Neural cell (in vitro differentiated cells): ENCODE data around the gene HSPB6. TPM values are rescaled to one million over a fixed set of nuclear protein-coding genes. Genes with fewer than 3 reads are reported as not detected.

Source experiments
- H2AFZ ChIP-seq: fragments of 200-600, 300-800 bp; sonication (generic), shearing (Covaris generic); 2 replicates; pipeline ENCODE4 v1.6.0; 2014; ENCODE audit warnings: low read depth, mild to moderate bottlenecking, antibody characterized with exemption, low read length, moderate library complexity
- H3F3A ChIP-seq: fragments of 200-600 bp; shearing (Covaris generic); 2 replicates; pipeline ENCODE4 v1.6.1; 2016; ENCODE audit warnings: mild to moderate bottlenecking, moderate library complexity, mixed read lengths, antibody characterized with exemption, low read length; ENCODE audit not compliant: insufficient read depth, poor library complexity, severe bottlenecking
- H3K27ac ChIP-seq: fragments of 200-600, 300-800 bp; sonication (generic), shearing (Covaris generic); 2 replicates; pipeline ENCODE4 v1.5.1; 2014; ENCODE audit warnings: mild to moderate bottlenecking, low read length, moderate library complexity
- H3K27me3 ChIP-seq: fragments of 300-800, 200-600 bp; sonication (generic), shearing (Covaris generic); 2 replicates; pipeline ENCODE4 v1.6.0; 2014; ENCODE audit warnings: mild to moderate bottlenecking, low read depth, low read length, moderate library complexity; ENCODE audit not compliant: insufficient read depth
- H3K36me3 ChIP-seq: fragments of 300-800, 200-600 bp; sonication (generic), shearing (Covaris generic); 2 replicates; pipeline ENCODE4 v1.5.1; 2014; ENCODE audit warnings: mild to moderate bottlenecking, antibody characterized with exemption, low read length, moderate library complexity; ENCODE audit not compliant: insufficient read depth
- H3K4me2 ChIP-seq: fragments of 300-800, 200-600 bp; sonication (generic), shearing (Covaris generic); 2 replicates; pipeline ENCODE4 v1.6.0; 2014; ENCODE audit warnings: mild to moderate bottlenecking, low read length
- H3K4me3 ChIP-seq: fragments of 300-800, 200-600 bp; sonication (generic), shearing (Covaris generic); 2 replicates; pipeline ENCODE4 v1.5.1; 2014; ENCODE audit warnings: mild to moderate bottlenecking, low read length, moderate library complexity
- H3K79me2 ChIP-seq: fragments of 200-600 bp; shearing (Covaris generic); replicated peaks from 2 replicates; pipeline ENCODE4 v1.6.0; 2014; ENCODE audit warnings: mild to moderate bottlenecking, low read length, moderate library complexity; ENCODE audit not compliant: insufficient read depth
- H3K9ac ChIP-seq: fragments of 300-800, 200-600 bp; sonication (generic), shearing (Covaris generic); 2 replicates; pipeline ENCODE4 v1.6.1; 2016; ENCODE audit warnings: mild to moderate bottlenecking, low read length, mixed read lengths
- H3K9me2 ChIP-seq: fragments of 200-600 bp; shearing (Covaris generic); 2 replicates; pipeline ENCODE4 v1.6.1; 2016; ENCODE audit warnings: mild to moderate bottlenecking, low read length, mixed read lengths; ENCODE audit not compliant: insufficient read depth
- H3K9me3 ChIP-seq: fragments of 200-600, 300-800 bp; sonication (generic), shearing (Covaris generic); 2 replicates; pipeline ENCODE4 v1.6.1; 2016; ENCODE audit warnings: mild to moderate bottlenecking, mixed run types, low read length, moderate library complexity, mixed read lengths
- H4K20me1 ChIP-seq: fragments of 200-600 bp; shearing (Covaris generic); 2 replicates; pipeline ENCODE4 v1.6.1; 2016; ENCODE audit warnings: mild to moderate bottlenecking, mixed run types; ENCODE audit not compliant: insufficient read depth
- CTCF ChIP-seq: fragments of 450-650 bp; IDR thresholded peaks from 2 replicates; pipeline ENCODE4 v1.5.1; 2014; ENCODE audit warnings: antibody characterized with exemption, mild to moderate bottlenecking, moderate library complexity; ENCODE audit not compliant: poor library complexity, severe bottlenecking
- EP300 ChIP-seq: fragments of 450-650 bp; conservative IDR thresholded peaks from 2 replicates; pipeline ENCODE4 v1.6.1; 2014; ENCODE audit warnings: antibody characterized with exemption, mild to moderate bottlenecking, moderate library complexity; ENCODE audit not compliant: poor library complexity, severe bottlenecking
- EZH2 ChIP-seq: fragments of 200-600, 300-800 bp; shearing (Covaris generic), sonication (generic); IDR thresholded peaks from 2 replicates; pipeline ENCODE4 v1.6.1; 2014; ENCODE audit warnings: antibody characterized with exemption, low read length, borderline replicate concordance, mild to moderate bottlenecking; ENCODE audit not compliant: insufficient read depth, poor library complexity, severe bottlenecking
- MXI1 ChIP-seq: fragments of 450-650 bp; conservative IDR thresholded peaks from 2 replicates; pipeline ENCODE4 v1.6.1; 2014; ENCODE audit warnings: antibody characterized with exemption, mild to moderate bottlenecking; ENCODE audit not compliant: poor library complexity, severe bottlenecking
- POLR2AphosphoS5 ChIP-seq: IDR thresholded peaks from 2 replicates; pipeline ENCODE4 v1.6.1; 2012
- RAD21 ChIP-seq: fragments of 450-650 bp; conservative IDR thresholded peaks from 2 replicates; pipeline ENCODE4 v1.6.1; 2014; ENCODE audit warnings: antibody characterized with exemption, mild to moderate bottlenecking, moderate library complexity
- REST ChIP-seq: IDR thresholded peaks from 2 replicates; pipeline ENCODE4 v1.6.1; 2012; ENCODE audit warnings: borderline replicate concordance
- SMC3 ChIP-seq: fragments of 450-650 bp; conservative IDR thresholded peaks from 2 replicates; pipeline ENCODE4 v1.6.1; 2014; ENCODE audit warnings: antibody characterized with exemption, mild to moderate bottlenecking, moderate library complexity; ENCODE audit not compliant: poor library complexity
- TAF1 ChIP-seq: IDR thresholded peaks from 2 replicates; pipeline ENCODE4 v1.6.1; 2012; ENCODE audit warnings: low read depth
- polyA plus RNA-seq: library from polyadenylated mRNA; depleted of rRNA; stranded (reverse); fragments of >200 nt; gene quantifications from 2 replicates; pipeline ENCODE4 v1.2.3, GENCODE V29; 2014

The HSPB6 gene
- polyA plus RNA-seq, 1 donor from 2014 or later: not detected

GRCh38 chr19:35790981-35791813, 34.4 kb upstream of the HSPB6 start:
- Histone ChIP-seq H3K9ac (no peak overlapping the region), H4K20me1 (no peaks in the 10 kb centered on the region), H3K27ac (no peak overlapping the region), H3F3A (no peaks in the 10 kb centered on the region), H3K4me3 (no peak overlapping the region), H3K27me3 (peaks cover 3% of the 10 kb centered on the region), H2AFZ (no peak overlapping the region), H3K4me2 (no peak overlapping the region), H3K79me2 (no peaks in the 10 kb centered on the region), H3K36me3 (no peaks in the 10 kb centered on the region), H3K9me2 (no peaks in the 10 kb centered on the region), H3K9me3 (no peaks in the 10 kb centered on the region)
- TF ChIP-seq EZH2 (no peak), RAD21 (no peak), CTCF (peak; percentile 29), EP300 (no peak), POLR2AphosphoS5 (no peak), REST (no peak), MXI1 (no peak)

- Histone ChIP-seq H3K4me3 (no peak overlapping the region), H3K9ac (no peak overlapping the region), H3K9me2 (no peaks in the 10 kb centered on the region), H3K27ac (no peak overlapping the region), H3K79me2 (no peaks in the 10 kb centered on the region), H3F3A (no peaks in the 10 kb centered on the region), H2AFZ (no peak overlapping the region), H3K27me3 (no peaks in the 10 kb centered on the region), H4K20me1 (no peaks in the 10 kb centered on the region), H3K9me3 (no peaks in the 10 kb centered on the region), H3K36me3 (no peaks in the 10 kb centered on the region), H3K4me2 (no peak overlapping the region)
- no peak for TF ChIP-seq CTCF
- TF ChIP-seq TAF1: no peak
- TF ChIP-seq MXI1: no peak
- no peak for TF ChIP-seq RAD21
- TF ChIP-seq EP300: no peak
- no peak for TF ChIP-seq EZH2
- TF ChIP-seq SMC3: no peak
- no peak for TF ChIP-seq REST
- no peak for TF ChIP-seq POLR2AphosphoS5
These were observed 33.4 kb upstream of the HSPB6 start for GRCh38 chr19:35789978-35790944.
